ENCODE data around the gene ST8SIA5. TPM values are rescaled to one million over a fixed set of nuclear protein-coding genes. Genes with fewer than 3 reads are reported as not detected.

ST8SIA5 gene
- total and polyA plus RNA-seq, 2 experiments from 2014 or later, result not detected

DNA sequence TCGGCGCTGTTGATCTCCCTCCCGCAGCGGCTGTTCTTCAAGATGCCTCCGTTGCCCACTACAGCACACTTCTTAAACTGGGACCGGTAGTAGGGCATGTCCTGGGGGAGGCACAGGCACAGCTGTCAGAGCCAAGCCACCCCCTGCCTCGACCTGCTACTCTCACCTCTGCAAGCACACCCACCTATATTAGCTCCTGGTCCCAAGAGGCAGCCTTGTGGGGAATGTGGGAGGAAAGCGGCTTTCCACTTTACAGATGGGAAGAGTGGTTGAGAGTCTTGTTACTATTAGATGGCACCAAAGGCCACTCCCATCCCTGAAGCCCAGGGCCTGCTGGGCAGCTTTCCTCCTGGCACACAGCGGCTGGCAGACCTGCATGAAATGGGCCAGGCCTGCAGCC, 70.7 kb downstream of the ST8SIA5 start:
- Histone ChIP-seq H3K27ac (no peak overlapping the region), H3K4me1 (ENCODE audit: insufficient read depth) (no peaks in the 10 kb centered on the region), H2AFZ (no peak overlapping the region), H3K9me3 (ENCODE audit: low read depth) (no peaks in the 10 kb centered on the region), H3K9ac (no peak overlapping the region), H3K4me3 (no peak overlapping the region), H3K4me2 (ENCODE audit: unreplicated experiment) (no peak overlapping the region), H3F3A (ENCODE audit: insufficient read depth) (no peaks in the 10 kb centered on the region), H3K36me3 (ENCODE audit: low read depth) (no peaks in the 10 kb centered on the region), H3K27me3 (replicated peaks; ENCODE audit: insufficient read depth) (peaks cover 5% of the 10 kb centered on the region; the same call in 1 of the 2 replicates), H3K9me2 (ENCODE audit: insufficient read depth) (no peaks in the 10 kb centered on the region), H4K20me1 (ENCODE audit: insufficient read depth) (no peaks in the 10 kb centered on the region), H3K79me2 (ENCODE audit: insufficient read depth) (no peaks in the 10 kb centered on the region)
- WGBS, 2 experiments (ENCODE audit: low coverage in 1 of 2, low lambda C conversion rate in 2 of 2, missing lambda C conversion rate in 2 of 2), result 81 to 84% methylated on average over 9 of the region's 9 CpGs
- no peak for DNase-seq
- TF ChIP-seq EZH2phosphoT487 (IDR thresholded peaks at IDR 0.05; ENCODE audit: insufficient read depth, low read depth) (no peak), EZH2 (IDR thresholded peaks at IDR 0.05; ENCODE audit: insufficient read depth, poor library complexity, severe bottlenecking) (no peak)
- in situ Hi-C loops (cut with MboI), result no loop called here

GRCh38 chr18:46683252-46683651, 73.6 kb downstream of the ST8SIA5 start:
- no peaks in the 10 kb centered on the region for H4K20me1 ChIP-seq (ENCODE audit: insufficient read depth)
- no peak for DNase-seq
- no peaks in the 10 kb centered on the region for H3K79me2 ChIP-seq (ENCODE audit: insufficient read depth)
- H3K4me1 ChIP-seq (ENCODE audit: insufficient read depth), result no peaks in the 10 kb centered on the region
- H3K27me3 ChIP-seq (replicated peaks; ENCODE audit: insufficient read depth), result peaks cover 5% of the 10 kb centered on the region; the same call in 1 of the 2 replicates
- no peak overlapping the region for H2AFZ ChIP-seq
- in situ Hi-C loops (cut with MboI), result no loop called here
- no peak for TF ChIP-seq EZH2 (IDR thresholded peaks at IDR 0.05; ENCODE audit: insufficient read depth, poor library complexity, severe bottlenecking)
- TF ChIP-seq EZH2phosphoT487 (IDR thresholded peaks at IDR 0.05; ENCODE audit: insufficient read depth, low read depth), result no peak
- H3K4me2 ChIP-seq (ENCODE audit: unreplicated experiment), result no peak overlapping the region
- no peaks in the 10 kb centered on the region for H3F3A ChIP-seq (ENCODE audit: insufficient read depth)
- 38 to 57% methylated on average over 4 of the region's 4 CpGs for WGBS, 2 experiments (ENCODE audit: low coverage in 1 of 2, low lambda C conversion rate in 2 of 2, missing lambda C conversion rate in 2 of 2)
- no peak overlapping the region for H3K27ac ChIP-seq
- no peaks in the 10 kb centered on the region for H3K9me3 ChIP-seq (ENCODE audit: low read depth)
- no peak overlapping the region for H3K9ac ChIP-seq
- H3K36me3 ChIP-seq (ENCODE audit: low read depth), result no peaks in the 10 kb centered on the region
- H3K9me2 ChIP-seq (ENCODE audit: insufficient read depth), result no peaks in the 10 kb centered on the region
- H3K4me3 ChIP-seq, result no peak overlapping the region

GRCh38 chr18:46680784-46681695, 75.8 kb downstream of the ST8SIA5 start:
- Histone ChIP-seq H3K27me3 (replicated peaks; ENCODE audit: insufficient read depth) (peaks cover 5% of the 10 kb centered on the region; the same call in 1 of the 2 replicates), H3F3A (ENCODE audit: insufficient read depth) (no peaks in the 10 kb centered on the region), H3K9me3 (ENCODE audit: low read depth) (no peaks in the 10 kb centered on the region), H3K4me1 (ENCODE audit: insufficient read depth) (no peaks in the 10 kb centered on the region), H4K20me1 (ENCODE audit: insufficient read depth) (no peaks in the 10 kb centered on the region), H3K4me2 (ENCODE audit: unreplicated experiment) (no peak overlapping the region), H3K79me2 (ENCODE audit: insufficient read depth) (no peaks in the 10 kb centered on the region), H3K9ac (no peak overlapping the region), H3K9me2 (ENCODE audit: insufficient read depth) (no peaks in the 10 kb centered on the region), H2AFZ (no peak overlapping the region), H3K27ac (no peak overlapping the region), H3K36me3 (ENCODE audit: low read depth) (no peaks in the 10 kb centered on the region), H3K4me3 (no peak overlapping the region)
- in situ Hi-C loops (cut with MboI), result no loop called here
- no peak for DNase-seq
- WGBS, 2 experiments (ENCODE audit: low coverage in 1 of 2, low lambda C conversion rate in 2 of 2, missing lambda C conversion rate in 2 of 2), result 35 to 39% methylated on average over 12 of the region's 12 CpGs
- TF ChIP-seq EZH2phosphoT487 (IDR thresholded peaks at IDR 0.05; ENCODE audit: insufficient read depth, low read depth) (no peak), EZH2 (IDR thresholded peaks at IDR 0.05; ENCODE audit: insufficient read depth, poor library complexity, severe bottlenecking) (no peak)

DNA sequence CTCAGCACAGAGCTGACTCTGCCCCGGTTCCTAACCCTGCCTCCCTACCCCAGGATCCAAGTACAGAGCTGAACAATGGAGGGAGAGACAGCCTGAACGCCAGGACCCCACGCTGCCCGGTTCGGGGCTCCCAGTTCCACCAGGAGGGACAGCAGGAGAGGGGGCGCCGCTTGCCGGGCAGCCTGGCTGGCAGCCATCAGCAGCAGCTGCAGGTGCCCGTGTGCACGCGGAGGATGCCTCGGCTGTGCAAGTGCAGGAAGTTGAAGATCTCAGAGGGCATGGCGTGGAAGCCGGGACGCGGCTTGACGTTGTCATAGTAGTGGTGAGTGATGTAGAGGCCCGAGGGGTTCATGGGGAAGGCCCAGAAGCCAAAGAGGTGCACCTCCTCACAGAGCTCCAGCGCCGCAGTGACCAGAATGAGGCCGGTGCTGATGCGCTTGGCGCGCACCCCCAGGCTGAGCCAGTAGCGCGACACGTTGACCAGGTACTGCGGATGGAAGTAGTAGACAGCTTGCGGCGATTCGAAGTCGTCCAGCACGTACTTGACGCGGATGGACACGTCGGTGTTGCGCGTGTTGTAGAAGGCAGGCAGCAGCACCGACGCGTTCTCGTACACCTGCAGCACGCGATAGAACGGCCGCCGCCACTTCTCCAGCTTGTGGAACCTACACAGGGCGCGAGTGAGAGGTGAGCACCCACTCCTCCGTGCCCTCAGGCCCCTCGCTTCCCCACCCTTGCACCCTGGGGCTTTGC, 76.8 kb downstream of the ST8SIA5 start:
- H2AFZ ChIP-seq, result no peak overlapping the region
- no peak overlapping the region for H3K9ac ChIP-seq
- WGBS, 2 experiments (ENCODE audit: low coverage in 1 of 2, low lambda C conversion rate in 2 of 2, missing lambda C conversion rate in 2 of 2), result 86 to 88% methylated on average over 49 of the region's 52 CpGs
- no peak for DNase-seq
- no peaks in the 10 kb centered on the region for H4K20me1 ChIP-seq (ENCODE audit: insufficient read depth)
- no peaks in the 10 kb centered on the region for H3K9me2 ChIP-seq (ENCODE audit: insufficient read depth)
- no peaks in the 10 kb centered on the region for H3K9me3 ChIP-seq (ENCODE audit: low read depth)
- in situ Hi-C loops (cut with MboI), result no loop called here
- H3K4me1 ChIP-seq (ENCODE audit: insufficient read depth), result no peaks in the 10 kb centered on the region
- TF ChIP-seq EZH2phosphoT487 (IDR thresholded peaks at IDR 0.05; ENCODE audit: insufficient read depth, low read depth) (no peak), EZH2 (IDR thresholded peaks at IDR 0.05; ENCODE audit: insufficient read depth, poor library complexity, severe bottlenecking) (no peak)
- no peak overlapping the region for H3K4me3 ChIP-seq
- H3K4me2 ChIP-seq (ENCODE audit: unreplicated experiment), result no peak overlapping the region
- peaks cover 12% of the 10 kb centered on the region; the same call in 1 of the 2 replicates for H3K27me3 ChIP-seq (replicated peaks; ENCODE audit: insufficient read depth)
- H3F3A ChIP-seq (ENCODE audit: insufficient read depth), result no peaks in the 10 kb centered on the region
- H3K79me2 ChIP-seq (ENCODE audit: insufficient read depth), result no peaks in the 10 kb centered on the region
- H3K27ac ChIP-seq, result no peak overlapping the region
- H3K36me3 ChIP-seq (ENCODE audit: low read depth), result no peaks in the 10 kb centered on the region

Data from GM23248 (cell line).